ENCODE measurements around the gene C22orf15. TPM values are rescaled to one million over a fixed set of nuclear protein-coding genes. Genes with fewer than 3 reads are reported as not detected.

The C22orf15 gene
- total and polyA plus RNA-seq, 2 of the 8 experiments (the other 6 are each of a cell fraction or from before 2014, with no cell fraction given), result 4.2 to 4.9 TPM

DNA sequence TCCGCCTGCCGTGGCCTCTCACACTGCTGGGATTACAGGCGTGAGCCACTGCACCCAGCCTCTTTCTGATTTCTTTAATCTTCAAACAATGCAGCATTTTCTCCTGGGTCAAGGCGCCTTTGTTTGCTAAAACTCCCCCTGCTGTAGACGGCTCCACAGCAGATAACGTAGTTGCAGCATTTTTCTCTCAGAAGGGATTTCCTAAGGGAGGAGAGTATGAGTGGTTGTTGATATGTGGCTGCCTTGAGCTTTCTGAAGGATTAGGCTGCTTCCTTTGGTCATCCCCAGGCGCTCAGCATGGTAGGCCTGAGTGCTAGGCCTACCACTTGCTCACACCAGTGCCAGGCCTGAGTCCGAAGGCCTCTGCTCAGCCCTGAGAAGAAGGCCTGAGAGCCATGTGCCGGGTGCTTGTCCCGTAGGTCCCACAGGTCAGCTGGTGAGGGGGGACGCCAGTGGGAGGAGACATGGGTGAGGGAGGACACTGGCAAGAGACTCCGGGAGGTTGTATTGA lies 42.0 kb downstream of the C22orf15 start (continued):
- TF ChIP-seq CEBPB (IDR thresholded peaks at IDR 0.05; ENCODE audit: low read depth, low read length), result no peak

All from H1 (cell line).